T47D (cell line): ENCODE data around the gene APCDD1L.
A peak's percentile ranks its signal among the peaks of the same experiment; 100 is the strongest.
"Not testable (repeated sequence)": the region's sequence is repeated elsewhere in the genome, so short reads cannot be mapped to it uniquely, and the experiment has no call there.

ENCODE experiments used
- DNase-seq, 2 experiments: peaks; one replicate each; pipeline versions ENCODE4 v3.0.0 to v3.0.0-alpha.2; 2011 to 2012; ENCODE audit warnings: low read depth in 1 of 2, low spot score in 1 of 2
- JUND ChIP-seq: IDR thresholded peaks from 2 replicates; pipeline ENCODE4 v1.6.1; 2012; ENCODE audit warnings: low read depth
- in situ Hi-C: cut with HindIII; loops from 2 replicates; pipeline ENCODE4 v1.10.0; 2016; ENCODE audit warnings: low sequenced_read_pairs, low pct_unique_long_range_greater_than_20kb

The APCDD1L gene

GRCh38 chr20:58550275-58551059 lies 35.3 kb upstream of the APCDD1L start:
- TF ChIP-seq JUND = no peak
- in situ Hi-C loops = no loop called here
- DNase-seq = peak; percentile 43 to 73

- in situ Hi-C loops = no loop called here
- no peak for TF ChIP-seq JUND
- no peak for DNase-seq
Measured at GRCh38 chr20:58549231-58550209, 34.3 kb upstream of the APCDD1L start.

- DNase-seq = no peak
- no peak for TF ChIP-seq JUND
- in situ Hi-C loops = no loop called here
Measured at GRCh38 chr20:58547623-58548475, 32.6 kb upstream of the APCDD1L start.

GRCh38 chr20:58546756-58547622 lies 31.8 kb upstream of the APCDD1L start:
- in situ Hi-C loops = no loop called here
- no peak for TF ChIP-seq JUND
- no peak for DNase-seq

- no peak for TF ChIP-seq JUND
- in situ Hi-C loops = no loop called here
Measured at GRCh38 chr20:58546416-58546711, 31.2 kb upstream of the APCDD1L start.

GRCh38 chr20:58545565-58546415 lies 30.6 kb upstream of the APCDD1L start:
- DNase-seq = no peak
- TF ChIP-seq JUND = no peak
- in situ Hi-C loops = no loop called here

More at GRCh38 chr20:58546416-58546711, 31.2 kb upstream of the APCDD1L start:
- no peak for DNase-seq

GRCh38 chr20:58544891-58545290 lies 29.7 kb upstream of the APCDD1L start:
- in situ Hi-C loops = no loop called here
- no peak for TF ChIP-seq JUND
- DNase-seq = no peak

- DNase-seq = no peak
- in situ Hi-C loops = no loop called here
- TF ChIP-seq JUND = no peak
Measured at GRCh38 chr20:58544286-58544685, 29.1 kb upstream of the APCDD1L start.

- no peak for DNase-seq
- in situ Hi-C loops = no loop called here
- no peak for TF ChIP-seq JUND
Measured at GRCh38 chr20:58543274-58543673, 28.1 kb upstream of the APCDD1L start.

GRCh38 chr20:58542411-58543095 lies 27.4 kb upstream of the APCDD1L start:
- TF ChIP-seq JUND = no peak
- in situ Hi-C loops = no loop called here
- DNase-seq = no peak

- in situ Hi-C loops, DNase-seq: not testable (repeated sequence)
Measured at GRCh38 chr20:58542034-58542410, 26.8 kb upstream of the APCDD1L start.
